Activated T-helper 9 cell treated with anti-CD3 and anti-CD28 coated beads, Interleukin-2, amount 50 U/mL, for 16 hours (primary cell): Measurements from ENCODE around the gene MAGEF1.

ENCODE experiments used
- DNase-seq: peaks from one replicate; pipeline ENCODE4 v3.0.0-alpha.2; 2020; ENCODE audit warnings: low read depth

The MAGEF1 gene

GRCh38 chr3:184665101-184665500, 46.8 kb downstream of the MAGEF1 start:
- no peak for DNase-seq

- DNase-seq: no peak
These were observed 48.1 kb downstream of the MAGEF1 start for GRCh38 chr3:184663756-184664155.

- DNase-seq: no peak
These were observed 48.5 kb downstream of the MAGEF1 start for GRCh38 chr3:184663356-184663755.

- no peak for DNase-seq
These were observed 49.7 kb downstream of the MAGEF1 start for GRCh38 chr3:184662187-184662586.

- DNase-seq: no peak
These were observed 50.9 kb downstream of the MAGEF1 start for GRCh38 chr3:184660931-184661330.
